T follicular helper cell (primary cell): ENCODE data around the gene DLX2.

Source experiments
- DNase-seq: peaks from one replicate; pipeline ENCODE4 v3.0.0-alpha.2; 2020; ENCODE audit warnings: low read depth

Gene DLX2

DNA sequence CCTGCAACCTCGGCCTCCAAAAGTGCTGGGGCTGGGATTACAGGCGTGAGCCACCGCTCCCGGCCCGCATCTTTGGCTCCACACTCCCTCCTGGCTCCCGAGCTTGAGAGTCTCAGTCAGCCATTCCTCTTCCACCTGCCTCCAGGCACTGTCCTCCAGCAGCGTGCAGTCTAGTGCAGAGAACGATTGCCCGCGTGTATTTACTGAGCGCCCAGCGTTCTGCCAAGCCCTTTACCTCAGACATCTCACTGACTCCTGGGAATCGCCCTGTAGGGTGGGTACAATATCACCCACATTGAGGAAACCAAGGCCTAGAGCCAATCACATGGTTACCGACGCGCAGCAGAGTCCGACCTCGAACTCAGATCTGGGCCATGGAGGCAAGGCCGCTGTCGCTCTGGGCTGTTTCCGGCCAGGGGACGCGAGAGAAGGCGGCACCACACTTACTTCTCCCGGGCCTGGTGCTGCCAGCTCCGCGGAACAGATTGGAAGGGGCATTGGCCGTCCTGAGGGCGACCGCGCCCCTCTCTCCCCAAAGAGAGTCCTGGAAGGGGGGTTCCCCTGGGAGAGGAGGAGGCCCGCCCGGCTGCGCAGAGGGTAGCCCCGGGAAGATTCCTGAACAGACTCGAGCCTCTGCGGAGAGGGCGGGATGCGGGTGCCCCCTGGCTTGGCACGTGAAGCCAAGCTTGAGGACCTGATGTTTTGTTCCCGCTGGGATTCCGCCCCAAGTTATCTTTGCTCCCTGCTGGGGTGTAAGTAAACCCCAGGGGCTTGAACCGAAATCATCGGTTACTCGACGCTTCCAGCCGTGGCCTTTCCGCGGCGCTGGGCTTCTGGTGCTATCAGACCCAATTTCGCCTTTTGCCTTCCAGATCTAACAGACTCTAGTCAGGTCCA, 5.2 kb upstream of the DLX2 start:
- no peak for DNase-seq

DNA sequence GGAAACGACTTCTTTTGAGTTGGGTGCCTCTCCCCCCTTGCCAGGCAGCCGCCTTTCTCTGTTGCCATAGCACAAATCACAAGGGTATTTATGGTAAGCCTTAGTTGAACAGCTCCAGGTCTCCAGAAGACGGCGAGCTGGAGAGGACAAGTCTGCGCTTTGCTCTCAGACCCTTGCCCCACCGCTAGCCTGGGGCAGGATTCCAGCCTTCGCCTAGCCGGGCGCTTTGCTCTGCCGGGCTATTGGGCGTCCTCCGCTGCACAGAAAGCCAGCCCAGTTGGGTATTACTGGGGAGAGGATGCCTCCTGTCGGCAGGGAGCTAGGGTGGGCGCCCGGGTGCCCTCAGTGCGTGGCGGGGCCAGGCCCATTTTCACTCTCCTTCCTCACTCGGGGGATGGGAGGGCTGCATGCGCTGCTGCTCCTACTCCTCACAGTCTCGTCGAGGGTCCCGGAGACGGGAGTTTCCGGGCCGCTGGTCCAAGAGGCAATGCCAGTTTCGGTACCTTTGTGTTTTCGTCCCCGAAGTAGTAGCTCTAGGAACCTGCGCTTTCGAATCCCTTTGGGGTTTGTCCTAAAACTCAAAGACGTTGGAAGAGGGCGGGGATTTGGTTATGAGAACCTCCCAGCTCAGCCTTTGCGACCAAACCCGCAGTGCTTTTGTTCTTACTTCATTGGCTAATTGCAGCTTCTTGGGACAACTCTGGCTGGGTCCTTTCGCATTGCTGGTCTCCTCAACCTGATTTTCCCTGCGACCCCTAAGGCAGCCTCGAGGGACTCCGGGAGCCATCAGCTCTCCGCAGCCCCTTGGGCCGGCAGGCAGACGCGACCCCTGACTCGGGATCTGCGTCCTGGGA, 3.6 kb upstream of the DLX2 start:
- no peak for DNase-seq

DNA sequence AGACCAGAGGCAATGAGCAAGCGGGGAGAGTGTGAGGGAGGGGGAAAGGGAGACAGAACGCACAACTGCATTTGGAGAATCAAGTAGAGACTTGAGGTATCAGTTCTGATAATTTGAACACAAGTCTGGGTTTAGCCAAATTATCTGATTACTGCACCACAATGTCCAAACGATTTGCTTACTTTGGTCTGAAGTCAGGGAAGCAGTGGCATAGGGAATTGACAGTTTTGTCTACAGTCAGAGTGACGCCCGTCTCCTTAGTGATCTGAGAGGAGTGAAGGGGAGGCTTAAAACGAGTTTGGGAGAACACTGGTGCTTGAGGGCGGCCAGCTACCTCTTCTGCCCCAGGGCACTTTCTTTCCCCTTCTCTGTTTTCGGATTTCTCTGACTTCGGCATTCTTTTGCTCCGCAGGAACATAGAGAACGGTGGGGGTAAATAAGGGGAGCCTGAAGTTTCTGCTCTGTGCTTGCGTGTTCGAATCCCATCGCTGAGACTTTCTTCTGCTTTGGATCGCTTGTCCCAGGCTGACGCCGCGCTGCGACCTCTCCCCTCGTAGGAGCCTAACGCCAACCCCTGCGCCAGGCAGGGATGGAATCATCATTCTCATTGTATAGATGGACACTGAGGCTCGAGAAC, 2.9 kb upstream of the DLX2 start:
- no peak for DNase-seq

DNA sequence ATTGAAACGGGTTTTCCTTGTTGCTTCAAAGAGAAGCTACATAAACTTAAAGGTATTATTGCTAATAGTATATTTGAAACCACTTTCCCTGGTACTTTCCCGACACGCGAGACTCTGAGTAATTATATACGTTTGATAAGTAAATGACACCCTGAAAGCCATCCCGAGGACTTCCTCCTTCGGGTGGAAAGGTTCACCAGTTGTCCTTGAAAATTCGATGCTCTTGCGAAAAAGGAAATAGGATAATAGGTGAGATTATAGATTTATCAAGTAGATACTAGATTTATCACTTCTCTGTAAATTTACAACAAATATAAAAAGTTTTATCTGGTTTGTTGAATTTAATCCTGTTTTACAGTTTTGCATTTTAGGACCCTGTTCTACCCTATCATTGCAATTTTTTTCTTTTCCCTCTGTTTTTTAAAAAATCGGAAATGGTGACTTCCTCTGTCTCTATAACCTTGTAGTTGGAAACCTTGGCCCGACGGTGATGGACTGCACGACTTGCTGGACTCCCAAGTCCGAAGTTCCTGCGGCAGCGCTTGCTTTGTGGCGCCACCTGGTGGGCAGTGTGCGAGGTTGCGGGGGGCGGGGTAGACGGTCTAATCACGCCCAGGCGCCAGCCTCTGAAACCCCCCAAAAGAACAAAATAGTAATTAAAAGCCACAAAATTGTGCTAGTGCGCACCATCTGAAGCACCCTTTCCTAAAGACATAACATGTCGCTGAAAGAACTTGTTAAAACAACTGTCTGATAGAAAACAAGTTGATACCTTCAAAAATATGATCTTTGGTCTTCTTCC, 972 bp upstream of the DLX2 start:
- DNase-seq = no peak

DNA sequence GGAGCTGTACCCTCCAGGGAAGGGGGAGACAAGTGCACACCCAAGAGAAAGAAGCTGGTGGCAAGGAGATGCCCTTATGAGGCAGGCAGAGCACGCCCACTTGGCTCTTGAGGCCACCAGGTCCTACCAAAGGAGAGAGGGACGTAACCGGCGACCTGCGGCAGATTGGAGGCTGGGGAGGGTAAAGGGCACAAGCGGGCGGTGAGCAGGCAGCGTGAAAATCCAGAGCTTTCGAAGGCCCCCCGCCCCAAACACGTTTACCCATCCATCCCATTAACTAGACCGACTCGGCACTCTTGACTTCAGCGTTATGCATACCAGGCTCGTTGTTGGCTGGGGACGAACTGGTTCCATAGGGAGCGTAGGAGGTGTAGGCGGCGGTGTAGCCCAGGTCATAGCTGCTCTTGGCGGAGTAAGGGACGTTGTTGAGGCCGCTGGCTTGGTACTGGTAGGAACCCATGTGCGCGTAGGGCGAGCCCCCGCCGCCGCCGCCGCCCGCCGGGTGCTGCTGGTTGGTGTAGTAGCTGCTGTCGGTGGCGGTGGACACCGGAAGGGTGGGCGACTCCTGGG, 794 bp downstream of the DLX2 start:
- DNase-seq = no peak

DNA sequence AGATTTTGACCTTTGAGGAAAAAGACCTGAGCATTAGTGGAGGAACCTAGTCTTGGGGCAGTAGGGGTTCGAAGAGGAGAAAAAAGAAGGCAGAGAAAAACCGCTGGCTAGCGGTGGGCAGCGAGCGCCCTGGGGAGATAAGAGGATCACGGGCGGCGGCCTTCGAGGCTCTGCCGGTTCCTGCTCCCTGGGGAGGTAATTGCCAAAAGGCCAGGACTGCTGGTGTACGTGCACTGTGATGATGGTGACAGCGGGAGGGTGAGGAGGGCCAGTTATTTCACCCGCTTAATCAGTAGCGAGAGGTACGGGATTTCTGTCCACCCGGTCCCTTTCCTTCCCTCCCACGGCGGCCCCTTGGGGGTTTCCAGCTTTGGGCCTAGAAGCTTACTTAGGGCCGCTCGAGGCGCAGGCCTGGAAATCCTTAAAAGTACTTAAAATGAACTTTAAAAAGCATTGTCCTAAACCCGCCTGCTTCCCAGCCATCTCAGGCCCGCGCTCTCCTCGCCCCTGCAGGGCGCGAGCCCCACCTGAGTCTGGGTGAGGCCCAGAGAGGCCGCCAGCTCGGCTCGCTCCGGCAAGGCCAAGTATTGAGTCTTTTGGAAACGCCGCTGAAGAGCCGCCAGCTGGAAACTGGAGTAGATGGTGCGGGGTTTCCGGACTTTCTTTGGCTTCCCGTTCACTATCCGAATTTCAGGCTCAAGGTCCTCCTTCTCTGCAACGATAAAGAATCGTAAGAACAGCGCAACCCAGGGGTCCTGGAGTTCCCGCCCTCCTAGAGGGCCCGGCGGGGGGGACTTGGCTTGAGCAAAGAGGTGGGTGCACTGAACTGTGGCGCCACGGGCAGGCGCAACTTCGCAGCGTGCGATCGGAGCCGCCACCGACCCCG, 1.5 kb downstream of the DLX2 start:
- no peak for DNase-seq

DNA sequence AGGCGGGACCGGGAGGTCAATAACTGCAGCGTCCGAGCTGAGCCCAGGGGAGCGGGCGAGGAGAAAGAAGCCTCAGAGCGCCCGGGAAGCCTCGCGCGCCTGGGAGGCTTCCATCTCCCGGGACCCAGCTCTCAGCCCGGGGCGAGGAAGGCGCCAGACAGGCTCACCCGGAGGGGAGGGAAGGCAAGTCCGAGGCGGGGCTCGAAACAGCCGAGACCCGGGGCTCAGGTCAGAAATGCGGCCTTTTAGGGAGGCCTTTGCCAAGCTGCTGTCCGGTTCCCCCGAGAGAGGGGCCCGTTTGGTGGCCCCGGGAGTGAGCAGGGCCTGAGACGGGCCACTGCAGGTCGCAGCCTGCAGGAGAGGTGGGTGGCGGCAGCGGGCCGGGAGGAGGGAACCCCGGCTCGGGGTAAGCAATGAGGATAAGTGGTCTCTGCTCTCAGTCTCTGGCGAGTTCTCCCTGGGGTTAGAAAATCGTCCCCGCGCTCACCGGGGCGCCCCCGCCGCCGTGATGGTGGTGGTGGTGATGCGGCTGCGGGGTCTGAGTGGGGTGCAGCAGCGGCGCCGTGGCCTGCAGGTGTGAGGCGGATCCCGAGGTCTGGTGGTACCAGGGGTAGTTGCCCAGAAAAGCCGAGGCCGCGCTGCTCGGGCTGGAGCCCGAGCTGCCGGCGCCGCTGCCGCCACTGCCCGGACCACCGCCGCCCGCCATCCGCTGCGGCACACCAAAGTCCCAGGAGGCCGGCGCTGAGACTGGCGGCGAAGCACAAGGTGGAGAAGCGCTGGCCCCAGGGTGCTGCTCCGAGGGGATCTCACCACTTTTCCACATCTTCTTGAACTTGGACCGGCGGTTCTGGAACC, 2.4 kb downstream of the DLX2 start:
- DNase-seq = no peak

DNA sequence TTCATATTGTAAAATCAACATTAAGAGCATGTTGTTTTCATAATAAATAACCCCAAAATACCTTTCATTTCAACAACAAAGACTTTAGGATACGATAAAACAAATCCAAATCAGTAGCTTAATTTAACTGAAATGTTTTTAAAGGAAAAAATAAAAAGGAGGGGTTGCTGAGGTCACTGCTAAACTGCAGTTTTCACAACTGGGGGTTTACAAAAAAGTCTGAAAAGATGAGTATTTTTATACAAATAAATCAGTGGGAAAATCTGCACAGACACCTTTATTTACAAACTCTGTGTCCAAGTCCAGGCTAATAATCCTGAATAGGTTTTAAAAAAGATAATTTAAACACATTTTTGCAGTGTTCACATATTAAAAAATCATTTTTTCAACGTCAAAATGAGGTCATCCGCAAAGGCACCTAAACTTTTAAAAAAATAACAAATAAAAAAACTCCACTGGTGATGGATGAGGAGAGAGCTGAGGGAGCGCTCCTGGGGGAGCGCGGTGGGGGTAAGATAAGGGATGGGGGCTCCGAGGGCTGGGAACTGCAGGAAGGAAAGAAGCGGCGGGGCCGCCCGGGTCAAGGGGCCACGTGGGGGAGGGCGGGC, 3.1 kb downstream of the DLX2 start:
- DNase-seq = no peak

DNA sequence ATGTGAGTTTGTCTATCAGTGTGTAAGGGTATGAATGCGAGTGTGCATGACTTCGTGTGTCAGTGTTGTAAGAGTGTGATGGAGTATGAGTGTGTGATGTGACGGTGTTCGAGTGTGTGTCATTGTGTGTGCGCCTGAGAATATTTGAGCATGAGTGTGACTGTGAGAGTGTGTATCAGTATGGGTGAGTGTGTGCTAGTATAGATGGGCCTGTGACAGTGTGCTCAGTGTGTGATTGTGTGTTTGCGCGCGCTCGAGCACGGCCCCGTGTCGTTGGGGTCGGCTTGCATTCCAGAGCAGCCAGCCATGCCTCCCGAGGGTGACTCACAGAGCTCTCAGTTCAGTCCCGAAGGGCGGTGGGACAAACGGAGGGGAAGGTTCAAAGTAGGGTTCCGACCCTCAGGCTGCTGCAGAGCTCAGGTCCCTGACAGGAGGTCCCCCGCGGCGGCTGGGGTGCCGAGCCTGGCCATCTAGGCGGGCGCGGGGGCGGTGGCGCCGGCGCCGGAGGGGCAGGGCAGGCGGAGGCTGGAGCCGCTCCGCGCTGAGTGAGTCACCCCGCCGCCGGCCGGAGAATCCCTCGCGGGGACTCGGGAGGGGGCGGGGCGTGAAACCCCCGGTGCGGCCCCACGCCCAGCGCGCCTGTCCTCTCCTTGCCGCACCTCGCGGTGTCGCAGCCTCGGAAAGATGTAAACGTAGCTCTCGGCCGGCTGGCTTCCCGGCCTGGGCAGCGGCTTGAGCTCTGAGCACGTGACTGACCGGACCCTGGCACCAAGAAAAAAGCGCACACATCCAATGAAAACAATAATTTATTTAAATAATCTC, 3.8 kb downstream of the DLX2 start:
- no peak for DNase-seq

DNA sequence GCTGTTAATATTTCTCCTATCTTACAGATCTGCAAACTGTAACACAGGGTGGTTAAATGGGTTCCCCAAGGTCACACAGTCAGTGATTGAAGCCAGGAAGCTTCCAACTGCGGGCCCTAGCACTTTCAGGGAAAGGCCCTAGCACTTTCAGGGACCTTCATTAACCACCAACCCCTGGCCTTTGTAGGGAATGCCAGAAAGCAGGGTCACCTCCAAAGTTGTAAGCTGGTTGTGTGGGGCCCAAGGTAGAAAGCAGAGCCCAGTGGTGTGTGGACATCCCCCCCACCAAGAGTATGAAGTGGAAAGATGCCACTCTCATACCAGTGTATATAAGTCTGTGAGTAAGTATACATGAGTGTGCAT, 4.4 kb downstream of the DLX2 start:
- no peak for DNase-seq

DNA sequence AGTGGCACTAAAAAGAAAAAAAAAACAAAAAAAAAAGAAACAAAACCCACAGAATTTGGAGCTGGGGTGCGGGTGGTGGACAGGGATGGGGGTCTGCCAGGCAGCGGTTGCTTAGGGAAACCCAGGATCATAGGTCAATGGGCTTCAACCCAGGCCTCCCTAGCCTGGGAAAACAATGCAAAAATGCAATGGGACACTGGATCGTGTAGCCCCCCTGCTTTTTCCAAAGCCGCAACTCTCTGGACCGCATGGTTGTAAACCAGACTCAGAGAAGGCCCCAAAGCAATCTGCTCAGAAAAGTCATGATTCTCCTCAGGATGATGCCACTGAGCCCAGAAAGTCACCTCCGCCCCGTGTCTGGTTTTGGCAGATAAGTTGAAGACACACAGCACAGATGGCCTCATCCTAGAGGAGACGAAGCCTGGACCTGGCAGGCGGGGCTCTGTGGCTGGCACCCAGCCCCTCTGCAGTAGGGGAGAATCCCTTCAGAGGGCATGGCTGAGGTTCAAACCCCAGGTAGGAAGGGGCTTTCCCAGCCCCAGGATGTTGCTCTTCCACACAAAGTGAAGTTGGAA, 5.1 kb downstream of the DLX2 start:
- DNase-seq = no peak

DNA sequence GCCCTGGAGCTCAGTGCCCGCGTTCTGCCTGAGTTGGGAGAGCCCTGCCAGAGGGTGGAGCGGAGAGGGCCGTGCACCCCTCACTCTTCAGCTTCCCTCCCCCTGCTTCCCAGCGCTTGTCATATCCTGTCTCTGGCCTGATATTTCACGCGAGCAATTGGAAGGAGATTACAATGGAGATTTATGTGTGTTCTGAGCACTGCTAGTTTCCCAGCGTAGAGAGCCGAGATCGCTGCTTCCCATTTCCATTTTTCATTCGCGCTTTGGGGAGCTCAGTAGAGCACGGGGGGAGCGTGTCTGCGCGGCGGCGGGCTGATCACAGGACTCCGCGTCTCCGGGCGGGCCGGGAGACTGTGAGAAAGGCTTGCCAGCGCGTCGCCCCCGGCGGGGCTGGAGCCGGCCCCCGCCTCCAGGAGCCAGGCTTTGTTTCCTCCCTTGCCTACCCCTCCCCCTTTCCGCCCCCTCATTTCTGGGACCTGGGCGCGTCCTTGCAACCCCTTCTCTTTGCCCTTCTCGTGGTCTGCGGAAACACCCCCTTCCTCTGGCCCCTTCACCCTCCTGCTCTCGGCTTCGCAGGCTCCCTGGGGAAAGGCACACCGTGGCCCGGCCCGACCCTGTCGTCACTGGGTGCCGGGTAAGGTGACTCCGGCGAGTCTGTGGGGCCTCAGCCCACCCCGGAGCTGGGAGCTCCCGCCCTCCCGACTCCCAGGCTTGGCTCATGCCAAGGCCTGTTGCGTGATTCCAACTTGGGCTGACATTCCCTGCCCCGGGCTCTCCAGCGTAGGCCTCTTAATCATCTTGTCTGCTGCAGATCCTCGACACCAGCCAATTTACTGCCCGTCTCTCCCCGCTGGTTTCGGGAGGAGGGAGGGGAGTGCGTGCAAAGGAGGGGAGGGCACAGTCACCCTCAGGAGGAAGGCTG, 5.8 kb downstream of the DLX2 start:
- no peak for DNase-seq

DNA sequence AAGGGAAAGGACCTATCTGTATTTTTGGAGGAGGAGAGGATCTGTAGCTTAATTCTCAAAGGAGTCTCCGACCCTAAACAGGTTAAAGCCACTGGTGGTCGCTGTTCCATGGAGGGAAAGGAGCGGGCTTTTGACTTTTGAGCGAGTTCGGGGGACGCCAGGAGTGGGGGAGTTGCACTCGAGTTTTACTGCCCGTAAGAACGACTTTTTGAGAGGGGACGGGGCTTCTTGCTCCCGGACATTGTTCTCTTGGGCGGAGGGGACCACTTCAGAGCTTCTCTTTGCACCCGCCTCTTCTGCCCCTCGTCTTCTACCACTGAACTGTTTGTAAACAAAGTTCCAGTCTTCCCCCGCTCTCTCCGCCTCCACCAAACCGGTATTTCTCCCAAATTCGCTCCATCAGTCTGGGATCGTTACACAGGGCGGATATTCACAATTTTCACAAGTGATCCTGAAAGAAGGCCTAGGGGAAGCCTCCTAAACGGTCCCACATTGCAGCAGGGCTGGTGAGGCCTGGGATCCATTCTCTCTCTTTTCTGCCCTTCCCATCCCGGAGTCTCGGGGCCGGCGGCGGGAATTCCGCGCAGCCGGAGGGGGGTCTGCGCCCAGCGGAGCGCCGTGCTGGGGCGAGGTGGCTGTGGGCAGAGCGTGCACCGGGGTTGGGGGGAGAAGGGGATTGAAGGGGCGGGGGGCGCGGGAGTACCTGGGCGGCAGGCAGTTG, 6.6 kb downstream of the DLX2 start:
- DNase-seq = no peak

DNA sequence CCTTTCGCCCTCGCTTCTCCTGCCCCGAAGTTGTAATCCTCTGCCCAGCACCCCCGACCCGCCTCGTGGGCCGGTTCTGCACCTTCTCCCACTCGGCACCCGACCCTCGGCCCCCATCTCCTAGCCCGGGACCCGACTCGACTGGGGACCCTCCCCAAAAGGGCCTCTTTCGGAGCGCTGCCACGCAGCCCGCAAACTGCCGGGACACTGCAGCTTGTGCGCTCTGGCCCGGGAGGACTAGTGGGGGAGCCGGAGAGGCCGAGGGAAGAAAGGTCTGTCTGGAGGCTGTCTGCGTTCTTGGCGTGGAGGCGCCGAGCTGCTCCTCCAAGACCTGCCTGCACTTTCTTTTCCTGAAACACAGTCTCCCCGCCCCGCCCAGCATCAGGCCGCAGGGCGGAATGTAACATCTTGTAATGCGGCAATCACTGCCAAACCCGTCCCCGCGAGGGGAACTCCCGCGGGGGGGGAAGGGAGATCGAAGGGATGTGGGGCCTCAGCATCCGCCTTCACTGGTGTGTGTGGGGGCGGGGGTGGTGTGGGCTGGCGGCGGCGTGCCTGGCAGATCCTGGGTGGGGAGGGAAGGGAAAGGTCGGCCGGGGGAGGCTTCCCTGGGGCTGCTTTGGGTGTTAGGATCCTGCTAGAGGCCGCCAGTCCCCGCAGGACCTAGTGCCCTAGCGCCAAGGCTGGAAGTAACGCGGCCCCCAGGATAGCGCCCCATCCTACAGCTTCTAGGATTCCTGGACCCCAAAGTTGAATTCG, 7.4 kb downstream of the DLX2 start:
- peak; percentile 69 for DNase-seq
